Measurements from ENCODE around the gene SLC10A6.

DNA sequence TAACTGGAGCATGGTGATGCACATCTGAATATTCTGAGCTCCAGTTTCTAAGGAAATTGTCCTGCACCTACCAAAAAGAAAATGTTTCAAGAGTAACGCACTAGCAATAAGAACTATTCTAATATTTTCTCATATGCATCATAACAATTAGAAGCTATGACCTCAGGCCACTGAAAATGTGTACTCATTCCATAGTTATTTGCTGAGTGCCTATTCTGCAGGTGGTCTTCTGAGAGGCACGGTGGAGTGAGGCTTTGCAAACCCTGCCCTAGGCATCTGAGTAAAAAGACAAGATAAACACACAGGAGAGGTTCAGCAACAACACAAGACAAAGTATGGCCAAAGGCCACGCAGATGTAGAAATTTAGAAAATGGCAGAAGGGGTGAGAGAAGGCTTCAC, 23.7 kb downstream of the SLC10A6 start:
- TF ChIP-seq, protein P1, sequence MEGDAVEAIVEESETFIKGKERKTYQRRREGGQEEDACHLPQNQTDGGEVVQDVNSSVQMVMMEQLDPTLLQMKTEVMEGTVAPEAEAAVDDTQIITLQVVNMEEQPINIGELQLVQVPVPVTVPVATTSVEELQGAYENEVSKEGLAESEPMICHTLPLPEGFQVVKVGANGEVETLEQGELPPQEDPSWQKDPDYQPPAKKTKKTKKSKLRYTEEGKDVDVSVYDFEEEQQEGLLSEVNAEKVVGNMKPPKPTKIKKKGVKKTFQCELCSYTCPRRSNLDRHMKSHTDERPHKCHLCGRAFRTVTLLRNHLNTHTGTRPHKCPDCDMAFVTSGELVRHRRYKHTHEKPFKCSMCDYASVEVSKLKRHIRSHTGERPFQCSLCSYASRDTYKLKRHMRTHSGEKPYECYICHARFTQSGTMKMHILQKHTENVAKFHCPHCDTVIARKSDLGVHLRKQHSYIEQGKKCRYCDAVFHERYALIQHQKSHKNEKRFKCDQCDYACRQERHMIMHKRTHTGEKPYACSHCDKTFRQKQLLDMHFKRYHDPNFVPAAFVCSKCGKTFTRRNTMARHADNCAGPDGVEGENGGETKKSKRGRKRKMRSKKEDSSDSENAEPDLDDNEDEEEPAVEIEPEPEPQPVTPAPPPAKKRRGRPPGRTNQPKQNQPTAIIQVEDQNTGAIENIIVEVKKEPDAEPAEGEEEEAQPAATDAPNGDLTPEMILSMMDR (IDR thresholded peaks at IDR 0.05), result no peak
- TF ChIP-seq POLR2A (IDR thresholded peaks at IDR 0.05) (no peak), EP300 (IDR thresholded peaks at IDR 0.05) (no peak)

All from stomach (tissue), 4 donors.